ENCODE measurements around the gene EGFL8.
A peak's percentile ranks its signal among the peaks of the same experiment; 100 is the strongest.

The EGFL8 gene

GRCh38 chr6:32168807-32169591 lies 4.6 kb downstream of the EGFL8 start:
- no peak for DNase-seq

DNA sequence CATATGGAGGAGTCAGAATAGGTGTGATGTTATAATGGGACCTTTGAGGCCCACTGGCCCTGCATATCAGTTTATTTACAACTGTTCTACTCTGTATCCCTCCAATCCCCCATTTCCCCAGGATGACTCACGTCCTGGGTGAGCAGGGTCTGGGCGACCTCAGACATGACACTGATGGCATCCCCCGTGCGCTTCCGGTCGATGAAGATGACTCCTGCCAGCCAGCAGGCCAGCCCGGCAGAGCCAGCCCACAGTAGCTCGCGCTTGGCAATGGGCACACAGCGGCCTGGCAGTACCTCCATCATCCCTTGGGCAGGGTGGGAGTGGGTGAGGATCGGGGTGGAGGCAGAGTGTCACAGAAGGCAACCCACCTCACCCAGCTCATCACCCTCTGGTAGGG lies 5.9 kb downstream of the EGFL8 start:
- no peak for DNase-seq

GRCh38 chr6:32171234-32171633 lies 6.8 kb downstream of the EGFL8 start:
- DNase-seq = no peak

DNA sequence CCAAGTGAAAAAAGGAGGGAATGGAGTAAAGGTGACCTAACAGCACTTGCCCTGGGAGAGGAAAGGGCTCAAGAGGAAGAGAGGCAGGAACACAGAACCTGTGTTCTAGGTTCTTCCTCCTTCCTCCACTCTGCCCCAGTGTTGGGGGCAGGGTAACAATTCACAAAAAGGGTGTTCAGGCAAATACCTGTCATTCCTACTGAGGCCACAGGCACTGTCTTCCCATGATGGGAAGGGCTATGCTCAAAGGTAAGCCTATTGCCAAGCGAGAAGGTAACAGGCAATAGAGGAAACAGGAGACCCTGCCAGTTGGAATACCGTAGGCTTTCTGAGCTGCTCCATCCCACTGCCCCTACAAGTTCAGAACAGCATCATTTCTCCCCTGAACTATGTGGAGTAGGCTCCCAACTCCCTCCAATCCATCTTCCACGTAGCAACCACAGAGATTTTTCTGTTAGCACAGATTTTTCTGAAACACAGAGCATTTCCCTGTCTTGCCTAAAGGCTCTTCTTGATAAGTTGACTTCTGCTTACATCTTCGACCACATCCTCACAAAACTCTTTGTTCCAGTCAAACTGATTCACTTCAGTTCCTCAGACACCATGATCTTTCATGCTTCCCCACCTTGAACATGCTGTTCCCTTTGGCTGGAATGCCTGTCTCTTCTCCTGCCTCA lies 8.8 kb downstream of the EGFL8 start:
- DNase-seq = no peak

DNA sequence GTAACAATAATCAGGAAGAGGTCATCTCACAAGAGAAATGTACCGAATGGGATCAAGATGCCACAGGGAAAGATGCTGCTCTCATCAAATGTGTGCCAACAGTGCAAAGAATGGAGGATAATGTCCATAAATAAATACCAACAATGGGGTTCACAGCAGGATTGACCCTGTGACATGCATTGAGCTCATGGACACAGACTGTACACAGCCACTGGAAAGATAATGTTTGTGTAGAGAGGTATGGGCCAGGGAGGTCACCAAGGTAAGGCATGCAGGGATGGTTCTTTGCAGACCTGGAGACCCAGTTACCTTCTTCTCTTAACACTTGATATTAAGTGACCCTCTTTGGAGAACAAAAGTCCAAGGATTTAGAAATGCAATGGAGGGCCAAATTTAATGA lies 10.0 kb downstream of the EGFL8 start:
- DNase-seq = no peak

GRCh38 chr6:32175322-32175710 lies 10.9 kb downstream of the EGFL8 start:
- no peak for DNase-seq

GRCh38 chr6:32175711-32176475 lies 11.5 kb downstream of the EGFL8 start, which contains the start of gene AGPAT1:
Gene AGPAT1 (minus strand): TSS chr6:32176084. CDS start chr6:32171496, 4,588 bp downstream.
- peak; percentile 98 for DNase-seq

DNA sequence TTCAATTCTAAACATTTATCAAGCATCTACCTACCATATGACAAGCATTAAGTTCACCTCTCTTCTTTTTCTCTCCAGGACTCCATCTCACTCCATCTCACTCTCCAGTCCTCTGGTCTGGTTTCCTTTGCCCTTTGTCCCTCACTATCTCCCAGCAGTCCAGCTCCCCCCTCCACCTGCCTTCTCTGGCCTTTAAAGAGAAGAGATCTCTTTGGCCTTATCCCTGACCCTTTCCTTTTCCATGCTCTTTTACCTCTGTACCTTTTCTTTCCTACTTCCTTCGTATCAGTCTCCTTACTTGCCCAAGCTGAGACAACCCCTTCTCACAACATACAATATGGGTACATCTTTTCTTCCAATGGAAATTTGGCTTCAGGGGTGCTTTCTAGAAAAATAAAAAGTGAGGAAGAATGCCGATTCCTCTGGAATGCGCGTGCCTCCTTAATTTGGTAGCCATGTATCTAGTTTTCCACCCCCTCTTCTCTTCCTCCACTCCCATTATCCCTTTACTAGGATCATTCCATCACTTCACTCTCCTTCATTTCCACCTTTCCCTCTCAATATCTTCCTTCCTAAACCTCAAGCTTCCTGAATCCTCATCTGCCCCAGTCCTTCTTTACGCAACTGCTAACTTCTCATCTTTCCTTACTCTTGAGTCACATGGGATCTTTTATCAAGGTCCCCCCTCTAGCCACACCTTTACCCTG lies 12.2 kb downstream of the EGFL8 start:
- DNase-seq = no peak

GRCh38 chr6:32177183-32177787 lies 12.9 kb downstream of the EGFL8 start:
- DNase-seq = no peak

GRCh38 chr6:32177788-32178546 lies 13.6 kb downstream of the EGFL8 start, which contains the start of gene RNF5:
Gene RNF5 (plus strand): TSS chr6:32178405. CDS start chr6:32178512, 107 bp downstream.
- DNase-seq = peak; percentile 96

GRCh38 chr6:32178547-32179440 lies 14.4 kb downstream of the EGFL8 start:
- no peak for DNase-seq

DNA sequence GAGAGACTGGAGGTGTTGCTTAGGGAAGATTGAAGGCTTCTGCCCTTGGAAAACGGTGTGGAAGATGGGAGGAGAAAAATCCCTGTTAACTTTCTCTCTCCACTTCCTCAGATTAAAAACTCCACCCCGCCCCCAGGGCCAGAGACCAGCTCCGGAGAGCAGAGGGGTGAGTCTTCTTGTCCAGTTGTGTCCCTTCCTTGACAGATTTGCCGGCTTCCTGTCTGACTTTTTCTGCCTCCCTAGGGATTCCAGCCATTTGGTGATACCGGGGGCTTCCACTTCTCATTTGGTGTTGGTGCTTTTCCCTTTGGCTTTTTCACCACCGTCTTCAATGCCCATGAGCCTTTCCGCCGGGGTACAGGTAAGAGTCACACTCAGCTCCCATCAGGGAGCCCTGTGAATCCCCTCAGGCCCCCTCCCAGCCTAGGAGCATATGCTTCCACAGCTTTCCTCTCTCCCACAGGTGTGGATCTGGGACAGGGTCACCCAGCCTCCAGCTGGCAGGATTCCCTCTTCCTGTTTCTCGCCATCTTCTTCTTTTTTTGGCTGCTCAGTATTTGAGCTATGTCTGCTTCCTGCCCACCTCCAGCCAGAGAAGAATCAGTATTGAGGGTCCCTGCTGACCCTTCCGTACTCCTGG lies 15.5 kb downstream of the EGFL8 start:
- no peak for DNase-seq

- DNase-seq = no peak
Measured at GRCh38 chr6:32181148-32181702, 16.8 kb downstream of the EGFL8 start.

DNA sequence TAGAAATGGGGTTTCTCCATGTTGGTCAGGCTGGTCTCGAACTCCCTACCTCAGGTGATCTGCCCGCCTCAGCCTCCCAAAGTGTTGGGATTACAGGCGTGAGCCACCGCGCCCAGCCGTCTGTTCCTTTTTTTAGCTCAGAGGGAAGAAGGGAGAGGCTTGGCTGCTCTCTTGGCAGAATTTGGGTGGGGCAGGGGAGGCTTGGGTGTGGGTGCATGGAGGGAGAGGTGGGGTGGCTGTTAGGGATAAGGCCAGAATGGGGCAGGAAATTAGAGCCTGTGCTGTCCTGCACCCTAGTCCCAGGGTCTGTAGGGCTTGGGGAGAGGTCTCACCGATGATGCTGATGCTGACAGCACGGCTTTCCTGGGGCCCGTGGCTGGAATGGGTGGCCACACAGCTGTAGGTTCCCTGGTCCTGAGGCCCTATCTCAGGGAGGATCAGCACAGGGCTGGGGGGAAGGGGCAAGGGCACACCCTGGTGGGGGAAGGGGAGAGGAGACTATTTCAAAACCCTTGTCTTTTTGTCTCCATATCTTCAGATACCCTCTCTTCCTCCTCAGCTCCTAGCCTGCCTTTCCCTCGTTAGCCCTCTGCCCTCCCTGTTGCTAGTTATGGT lies 17.6 kb downstream of the EGFL8 start:
- no peak for DNase-seq

DNA sequence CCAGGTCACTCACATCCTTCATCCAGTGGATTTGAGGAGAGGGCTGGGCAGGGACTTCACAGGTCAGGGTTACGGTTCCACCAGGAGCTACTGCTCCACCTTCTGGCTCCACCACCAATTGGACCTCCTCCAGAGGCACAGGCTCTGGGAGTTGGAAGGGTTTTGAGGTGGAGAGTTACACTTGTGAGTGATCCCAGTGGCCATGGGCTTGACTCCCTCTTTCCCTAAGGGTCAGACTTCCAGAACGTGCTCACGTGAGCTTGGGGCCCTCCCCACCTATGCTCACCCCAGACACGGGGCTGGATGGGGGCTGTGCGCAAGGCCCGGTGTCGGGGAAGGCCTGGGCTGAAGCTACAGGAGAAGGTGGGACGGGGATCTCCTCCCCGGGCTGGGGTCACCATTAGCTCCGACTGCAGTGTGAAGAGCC lies 18.2 kb downstream of the EGFL8 start:
- DNase-seq = no peak

GRCh38 chr6:32183030-32183429 lies 18.6 kb downstream of the EGFL8 start:
- no peak for DNase-seq

GRCh38 chr6:32183483-32184083 lies 19.2 kb downstream of the EGFL8 start:
- DNase-seq = no peak

GRCh38 chr6:32184084-32184640 lies 19.8 kb downstream of the EGFL8 start, which contains the start of gene AGER:
Gene AGER (minus strand): TSS chr6:32184253. CDS start chr6:32184222, 31 bp downstream.
- DNase-seq = no peak
